ENCODE results near the gene ERICH2. TPM values are rescaled to one million over a fixed set of nuclear protein-coding genes. Genes with fewer than 3 reads are reported as not detected.
A peak's percentile ranks its signal among the peaks of the same experiment; 100 is the strongest.

ERICH2 gene
- total and polyA plus RNA-seq, 8 donors, result 0.49 to 3.6 (median 1.2) TPM

GRCh38 chr2:170815311-170815710 is 45.1 kb downstream of the ERICH2 start:
- no peak for TF ChIP-seq CTCF (IDR thresholded peaks at IDR 0.05)
- Histone ChIP-seq H3K27me3 (peaks cover 5 to 46% (median 19%) of the 10 kb centered on the region in 4 donors), H3K4me3 (peak overlapping the region in 1 of 4 donors; percentile 48), H3K27ac (no peak overlapping the region), H3K9me3 (no peaks in the 10 kb centered on the region), H3K36me3 (no peaks in the 10 kb centered on the region), H3K4me1 (peaks cover 3 to 13% (median 12%) of the 10 kb centered on the region in 3 donors)
- 4 to 5% methylated on average over 19 of the region's 19 CpGs for WGBS, 2 donors
- intact Hi-C loops (cut with DNase I), result loop anchor here (5.0 to 10.0 kb wide), 4 partner anchors 408 to 451 kb away; no protein-coding TSS in a partner anchor
- ATAC-seq (no peak), DNase-seq (no peak), FAIRE-seq (no peak)

GRCh38 chr2:170815746-170816503 is 45.7 kb downstream of the ERICH2 start:
- Histone ChIP-seq H3K36me3 (no peaks in the 10 kb centered on the region), H3K27me3 (peaks cover 5 to 52% (median 22%) of the 10 kb centered on the region in 4 donors), H3K9me3 (no peaks in the 10 kb centered on the region), H3K4me1 (peaks cover 3 to 19% (median 12%) of the 10 kb centered on the region in 3 donors), H3K4me3 (peak overlapping the region in 3 of 4 donors; percentile 3 to 48 (median 31)), H3K27ac (no peak overlapping the region)
- intact Hi-C loops (cut with DNase I), result loop anchor here (5.0 to 10.0 kb wide), 4 partner anchors 409 to 451 kb away; no protein-coding TSS in a partner anchor
- DNase-seq (peak; percentile 59 to 85 (median 76)), ATAC-seq (peak; percentile 78 to 85 (median 81)), FAIRE-seq (no peak)
- TF ChIP-seq CTCF (IDR thresholded peaks at IDR 0.05), result peak; percentile 58 to 72 (median 72)
- WGBS, 2 donors, result 2% methylated on average over 51 to 52 of the region's 52 CpGs

- ATAC-seq, result peak; percentile 50 to 85 (median 72)
- no peaks in the 10 kb centered on the region for H3K9me3 ChIP-seq
- no peak for TF ChIP-seq CTCF (IDR thresholded peaks at IDR 0.05)
- no peak for FAIRE-seq
- WGBS, 2 donors, result 1% methylated on average over 47 to 49 of the region's 49 CpGs
- H3K36me3 ChIP-seq, result no peaks in the 10 kb centered on the region
- intact Hi-C loops (cut with DNase I), result loop anchor here (5.0 to 10.0 kb wide), 4 partner anchors 409 to 452 kb away; no protein-coding TSS in a partner anchor
- peak within 1 kb of the TSS; percentile 9 to 48 (median 30) for H3K4me3 ChIP-seq
- DNase-seq, result peak; percentile 55 to 87 (median 67)
- H3K4me1 ChIP-seq, result peaks cover 3 to 26% (median 12%) of the 10 kb centered on the region in 3 donors
- H3K27me3 ChIP-seq, result peaks cover 5 to 59% (median 24%) of the 10 kb centered on the region in 4 donors
- no peak within 1 kb of the TSS for H3K27ac ChIP-seq
Observed at GRCh38 chr2:170816504-170817092, 46.4 kb downstream of the ERICH2 start, which contains the start of gene GAD1. Gene GAD1, plus strand, starts transcription at chr2:170816887. Its CDS starts 1,705 bp downstream, at chr2:170818592.

- Histone ChIP-seq H3K27ac (no peak overlapping the region), H3K4me1 (peaks cover 3 to 26% (median 15%) of the 10 kb centered on the region in 3 donors), H3K9me3 (no peaks in the 10 kb centered on the region), H3K36me3 (no peaks in the 10 kb centered on the region), H3K4me3 (peak overlapping the region; percentile 9 to 48 (median 30)), H3K27me3 (peaks cover 8 to 66% (median 28%) of the 10 kb centered on the region in 4 donors)
- TF ChIP-seq CTCF (IDR thresholded peaks at IDR 0.05), result no peak
- no peak for FAIRE-seq
- peak; percentile 3 to 16 (median 10) for ATAC-seq
- intact Hi-C loops (cut with DNase I), result loop anchor here (5.0 to 10.0 kb wide), 4 partner anchors 410 to 453 kb away; no protein-coding TSS in a partner anchor
- peak in 3 of 6 donors; percentile 20 to 63 (median 61) for DNase-seq
- WGBS, 2 donors, result 1% methylated on average over 57 to 68 of the region's 69 CpGs
Observed at GRCh38 chr2:170817093-170818035, 47.2 kb downstream of the ERICH2 start.
